Uterus (tissue), 2 donors: Measurements from ENCODE around the gene NECTIN4.

Experiments
- CTCF ChIP-seq, 4 experiments: fragments of 200-600 bp in 2 of 4; fragments of 450-650 bp in 2 of 4; sonication (generic) in 2 of 4; IDR thresholded peaks; one replicate each; pipeline ENCODE4 v1.5.1; 2016 to 2019; ENCODE audit warnings: antibody characterized with exemption in 4 of 4, mild to moderate bottlenecking in 2 of 4, moderate library complexity in 1 of 4
- POLR2A ChIP-seq, 2 donors: fragments of 450-650 bp; IDR thresholded peaks; one replicate each; pipeline ENCODE4 v1.6.1; 2016; ENCODE audit warnings: antibody characterized with exemption in 2 of 2, mild to moderate bottlenecking in 1 of 2, moderate library complexity in 1 of 2

GRCh38 chr1:161048949-161049722 lies 40.2 kb downstream of the NECTIN4 start:
- TF ChIP-seq CTCF (IDR thresholded peaks at IDR 0.05) (no peak), POLR2A (IDR thresholded peaks at IDR 0.05) (no peak)
